WTC11 (cell line): ENCODE results near the gene CCDC136.

Source experiments
- FOXP1 ChIP-seq: sonication (generic); formaldehyde crosslinking; IDR thresholded peaks from 2 replicates; pipeline ENCODE4 v1.8.0; 2022; ENCODE audit warnings: missing genetic modification reagents, mild to moderate bottlenecking, moderate library complexity, borderline replicate concordance
- IRF2 ChIP-seq: sonication (generic); formaldehyde crosslinking; IDR thresholded peaks from 2 replicates; pipeline ENCODE4 v1.8.0; 2022; ENCODE audit warnings: low read depth, missing genetic modification reagents, borderline replicate concordance
- NR2C2 ChIP-seq: sonication (generic); formaldehyde crosslinking; IDR thresholded peaks from 2 replicates; pipeline ENCODE4 v1.8.0; 2022; ENCODE audit warnings: mild to moderate bottlenecking, missing genetic modification reagents
- ZNF423 ChIP-seq: fragments of 250-450 bp; sonication (Bioruptor Pico); IDR thresholded peaks from 2 replicates; pipeline ENCODE4 v2.1.2; 2022; ENCODE audit warnings: mild to moderate bottlenecking, moderate library complexity
- TF ChIP-seq, protein P1 (sequence below): fragments of 200-600 bp; IDR thresholded peaks from 2 replicates; pipeline ENCODE4 v1.8.0; 2022; ENCODE audit warnings: antibody characterized with exemption
- TF ChIP-seq, protein P2 (sequence below): fragments of 250-450 bp; sonication (Bioruptor Pico); conservative IDR thresholded peaks from 2 replicates; pipeline ENCODE4 v1.9.0; 2021; ENCODE audit warnings: mild to moderate bottlenecking
- TF ChIP-seq, protein P3 (sequence below): fragments of 250-450 bp; sonication (Bioruptor Pico); IDR thresholded peaks from 2 replicates; pipeline ENCODE4 v1.9.0; 2021; ENCODE audit warnings: mild to moderate bottlenecking
- TF ChIP-seq, protein P4 (sequence below): sonication (generic); formaldehyde crosslinking; IDR thresholded peaks from 2 replicates; pipeline ENCODE4 v1.8.0; 2022; ENCODE audit warnings: mild to moderate bottlenecking, missing genetic modification reagents

DNA sequence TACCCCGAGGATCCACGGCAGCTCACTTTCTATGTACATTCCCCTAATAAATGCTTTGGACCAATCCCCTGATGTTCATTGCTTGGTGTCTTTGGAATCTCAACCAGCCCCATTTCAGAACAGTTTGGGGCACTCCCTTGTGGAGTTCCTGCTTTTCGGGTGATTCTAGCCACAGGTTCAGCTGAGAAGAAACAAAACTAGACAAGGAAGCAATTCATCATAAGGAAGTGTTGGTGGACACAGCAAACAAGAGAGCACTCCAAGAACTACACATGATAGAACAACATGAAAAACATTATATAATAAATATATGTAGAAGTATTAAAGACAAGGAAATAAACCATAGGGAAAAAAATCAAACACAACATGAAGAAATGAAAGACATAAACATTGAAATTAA, 6.0 kb upstream of the CCDC136 start:
- TF ChIP-seq, protein P1, sequence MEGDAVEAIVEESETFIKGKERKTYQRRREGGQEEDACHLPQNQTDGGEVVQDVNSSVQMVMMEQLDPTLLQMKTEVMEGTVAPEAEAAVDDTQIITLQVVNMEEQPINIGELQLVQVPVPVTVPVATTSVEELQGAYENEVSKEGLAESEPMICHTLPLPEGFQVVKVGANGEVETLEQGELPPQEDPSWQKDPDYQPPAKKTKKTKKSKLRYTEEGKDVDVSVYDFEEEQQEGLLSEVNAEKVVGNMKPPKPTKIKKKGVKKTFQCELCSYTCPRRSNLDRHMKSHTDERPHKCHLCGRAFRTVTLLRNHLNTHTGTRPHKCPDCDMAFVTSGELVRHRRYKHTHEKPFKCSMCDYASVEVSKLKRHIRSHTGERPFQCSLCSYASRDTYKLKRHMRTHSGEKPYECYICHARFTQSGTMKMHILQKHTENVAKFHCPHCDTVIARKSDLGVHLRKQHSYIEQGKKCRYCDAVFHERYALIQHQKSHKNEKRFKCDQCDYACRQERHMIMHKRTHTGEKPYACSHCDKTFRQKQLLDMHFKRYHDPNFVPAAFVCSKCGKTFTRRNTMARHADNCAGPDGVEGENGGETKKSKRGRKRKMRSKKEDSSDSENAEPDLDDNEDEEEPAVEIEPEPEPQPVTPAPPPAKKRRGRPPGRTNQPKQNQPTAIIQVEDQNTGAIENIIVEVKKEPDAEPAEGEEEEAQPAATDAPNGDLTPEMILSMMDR: no peak
- TF ChIP-seq FOXP1 (CRISPR knock-in tag) (no peak), ZNF423 (CRISPR knock-in tag) (no peak), IRF2 (CRISPR knock-in tag) (no peak), NR2C2 (CRISPR knock-in tag) (no peak)
- TF ChIP-seq, protein P2, sequence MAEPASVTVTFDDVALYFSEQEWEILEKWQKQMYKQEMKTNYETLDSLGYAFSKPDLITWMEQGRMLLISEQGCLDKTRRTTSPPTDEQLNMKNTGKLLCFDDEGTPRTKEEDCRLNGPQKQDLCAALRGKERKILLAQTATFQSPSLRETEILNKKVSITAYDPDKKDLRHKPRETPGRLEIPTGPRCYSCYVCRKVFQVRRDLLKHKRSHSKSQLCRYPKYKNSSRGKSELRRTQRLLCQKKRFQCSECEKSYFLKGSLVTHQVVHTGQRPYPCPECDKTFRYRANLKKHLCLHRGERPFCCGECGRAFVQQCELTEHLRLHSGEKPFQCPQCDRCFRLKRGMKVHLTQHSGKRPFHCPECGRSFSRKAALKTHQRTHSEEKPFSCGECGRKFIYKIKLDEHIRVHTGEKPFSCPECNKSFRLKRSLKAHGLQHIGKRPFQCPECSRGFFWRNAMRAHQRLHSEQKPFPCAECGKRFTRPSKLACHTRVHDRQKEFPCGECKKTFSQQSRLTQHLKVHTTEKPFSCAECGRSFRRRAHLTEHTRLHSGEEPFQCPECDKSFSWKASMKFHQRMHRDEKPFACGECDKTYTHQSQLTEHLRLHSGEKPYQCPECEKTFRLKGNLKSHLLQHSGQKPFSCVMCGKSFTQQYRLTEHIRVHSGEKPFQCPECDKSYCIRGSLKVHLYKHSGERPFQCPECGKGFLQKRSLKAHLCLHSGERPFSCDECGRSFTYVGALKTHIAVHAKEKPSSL (CRISPR knock-in tag): no peak
- TF ChIP-seq, protein P3, sequence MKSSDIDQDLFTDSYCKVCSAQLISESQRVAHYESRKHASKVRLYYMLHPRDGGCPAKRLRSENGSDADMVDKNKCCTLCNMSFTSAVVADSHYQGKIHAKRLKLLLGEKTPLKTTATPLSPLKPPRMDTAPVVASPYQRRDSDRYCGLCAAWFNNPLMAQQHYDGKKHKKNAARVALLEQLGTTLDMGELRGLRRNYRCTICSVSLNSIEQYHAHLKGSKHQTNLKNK (CRISPR knock-in tag): no peak
- TF ChIP-seq, protein P4, sequence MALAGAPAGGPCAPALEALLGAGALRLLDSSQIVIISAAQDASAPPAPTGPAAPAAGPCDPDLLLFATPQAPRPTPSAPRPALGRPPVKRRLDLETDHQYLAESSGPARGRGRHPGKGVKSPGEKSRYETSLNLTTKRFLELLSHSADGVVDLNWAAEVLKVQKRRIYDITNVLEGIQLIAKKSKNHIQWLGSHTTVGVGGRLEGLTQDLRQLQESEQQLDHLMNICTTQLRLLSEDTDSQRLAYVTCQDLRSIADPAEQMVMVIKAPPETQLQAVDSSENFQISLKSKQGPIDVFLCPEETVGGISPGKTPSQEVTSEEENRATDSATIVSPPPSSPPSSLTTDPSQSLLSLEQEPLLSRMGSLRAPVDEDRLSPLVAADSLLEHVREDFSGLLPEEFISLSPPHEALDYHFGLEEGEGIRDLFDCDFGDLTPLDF: no peak
